GM19455 (cell line): Measurements from ENCODE around the gene SLC15A4.
A peak's percentile ranks its signal among the peaks of the same experiment; 100 is the strongest.

Experiments
- ATAC-seq: cut with Tn5 transposase; IDR thresholded peaks from one replicate; pipeline ENCODE4 v1.9.1; 2021; ENCODE audit not compliant: unreplicated experiment

SLC15A4 gene

DNA sequence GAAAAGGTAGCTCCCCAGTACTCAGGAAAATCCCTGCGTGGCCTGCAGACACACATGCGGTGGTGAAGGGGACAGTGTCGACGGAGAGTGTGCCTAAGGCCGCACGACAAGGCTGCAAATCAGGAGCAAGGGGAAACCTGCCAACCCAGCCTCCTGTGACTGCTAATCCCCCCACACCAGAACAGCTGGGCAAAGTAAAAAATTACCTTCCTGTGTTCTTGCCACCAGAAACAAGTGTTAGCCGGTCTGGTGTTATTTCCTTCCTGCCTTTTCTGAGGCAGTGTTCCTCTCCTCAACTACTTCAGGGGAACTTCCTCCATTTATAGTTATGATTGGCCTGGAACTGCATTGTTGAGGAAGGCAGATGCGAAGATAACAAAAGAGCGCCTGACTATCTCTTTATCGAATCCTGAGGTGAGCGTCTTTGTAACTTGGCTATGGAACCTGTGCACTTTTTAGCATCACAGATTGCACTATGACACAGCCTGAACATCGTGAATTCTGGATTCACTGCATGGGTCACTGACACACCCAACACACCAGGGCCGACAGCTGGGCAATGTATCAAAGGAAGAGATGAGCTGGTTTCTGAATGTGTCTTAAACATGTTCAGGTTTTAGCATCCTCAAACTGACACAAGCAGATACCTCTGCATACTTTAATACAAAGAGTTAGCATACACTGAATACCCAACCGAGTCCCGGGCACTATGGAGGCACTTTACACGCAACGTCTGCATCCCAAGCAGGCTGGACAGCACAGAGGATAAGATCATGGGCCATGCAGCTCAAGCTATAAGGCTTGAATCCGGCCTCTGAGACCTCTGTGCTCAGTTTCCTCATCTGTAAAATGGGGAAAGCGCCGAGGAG lies 28.9 kb downstream of the SLC15A4 start:
- ATAC-seq, result no peak

DNA sequence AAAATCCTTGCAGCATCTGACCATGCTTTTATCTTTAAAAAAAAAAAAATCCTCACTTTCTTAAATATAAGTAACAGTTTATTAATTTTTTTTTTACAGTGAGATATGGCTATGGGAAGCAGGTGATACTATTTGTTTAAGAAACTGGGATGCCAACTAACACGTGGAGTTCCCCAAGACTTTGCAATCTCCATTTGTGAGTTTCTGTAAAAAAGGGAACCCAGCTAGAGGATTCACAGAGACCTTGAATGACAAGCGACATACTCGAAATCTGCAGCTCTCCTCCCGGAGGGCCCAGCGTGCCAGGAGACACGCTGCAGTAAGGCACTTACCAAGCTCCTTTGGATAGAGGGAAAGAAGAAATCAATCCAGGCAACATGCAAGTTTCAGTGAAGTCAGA lies 30.1 kb downstream of the SLC15A4 start:
- no peak for ATAC-seq

DNA sequence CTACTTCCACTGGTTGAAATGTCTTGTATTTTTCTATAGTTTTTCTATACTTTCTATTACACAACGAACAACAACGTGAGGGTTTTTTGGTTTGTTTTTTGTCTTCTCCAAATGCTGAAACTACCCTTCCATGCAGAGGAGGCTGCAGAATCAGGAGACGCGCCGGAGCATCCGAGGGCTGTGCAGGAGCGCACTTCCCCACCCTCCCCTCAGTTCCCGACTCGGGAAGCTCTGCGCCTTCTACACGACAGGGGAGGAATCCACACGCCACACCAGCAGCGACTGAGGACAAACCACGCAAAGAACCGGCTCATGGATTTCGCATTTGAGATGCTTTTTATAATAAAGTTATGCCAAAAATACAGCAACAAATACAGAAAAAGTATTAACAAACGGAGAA lies 30.9 kb downstream of the SLC15A4 start:
- no peak for ATAC-seq

DNA sequence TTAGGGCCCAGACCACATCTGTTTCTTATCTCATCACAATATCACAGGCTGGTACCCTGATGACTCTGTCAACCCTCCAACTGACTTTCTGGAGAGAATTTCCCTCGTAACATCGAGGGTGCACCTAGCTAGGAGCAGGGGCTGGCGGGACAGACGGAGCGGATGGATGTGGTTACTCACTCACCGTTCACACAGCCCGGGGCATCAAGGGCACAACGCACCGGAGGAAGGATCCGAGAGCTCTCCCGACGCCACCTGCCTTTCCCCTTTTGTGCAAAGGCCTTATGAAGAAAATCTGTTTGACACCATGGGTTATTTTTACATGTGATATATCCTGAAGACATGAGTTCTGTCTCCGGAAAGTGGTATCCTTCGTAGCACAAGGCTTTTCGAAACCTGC lies 31.4 kb downstream of the SLC15A4 start:
- no peak for ATAC-seq

DNA sequence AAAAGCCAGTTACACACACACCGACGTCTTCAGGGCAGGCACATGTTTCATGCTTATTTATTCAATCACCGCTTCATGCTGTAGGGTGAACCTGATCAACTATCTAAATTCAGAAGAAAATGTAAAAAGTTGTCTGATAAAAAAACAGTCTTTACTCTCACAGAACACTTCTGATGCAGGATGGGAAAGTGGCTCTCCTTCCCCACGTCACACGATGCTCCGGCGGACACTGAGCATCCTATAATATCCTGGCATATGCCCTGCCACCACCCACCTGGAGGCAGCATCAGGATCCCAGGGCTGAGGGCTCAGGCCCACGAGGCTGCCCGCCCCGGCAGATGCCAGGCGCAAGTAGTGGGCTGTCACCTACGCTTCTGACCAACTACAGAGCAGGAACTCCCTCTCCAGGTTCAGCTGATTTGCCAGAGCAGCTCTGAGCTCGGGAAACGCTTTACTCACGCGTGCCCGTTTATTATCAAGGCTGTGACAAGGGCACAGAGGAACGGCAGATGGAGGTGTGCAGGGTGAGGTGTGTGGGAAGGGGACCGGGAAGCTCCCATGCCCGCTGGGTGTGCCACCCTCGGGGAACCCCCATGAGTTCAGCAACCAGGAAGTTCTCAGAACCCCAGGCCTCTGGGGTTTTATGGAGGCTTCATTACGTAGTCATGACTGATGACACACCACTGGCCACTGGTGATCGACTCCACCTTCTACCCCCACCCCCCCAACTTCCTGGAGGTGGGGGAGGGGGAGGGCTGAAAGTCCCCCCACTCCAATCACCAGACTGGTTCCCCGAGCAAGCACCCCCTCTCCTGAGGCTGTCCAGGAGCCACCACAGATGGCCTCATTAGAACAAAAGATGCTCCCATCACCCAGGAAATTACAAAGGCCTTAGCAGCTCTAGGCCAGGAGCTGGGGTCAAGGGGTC lies 32.1 kb downstream of the SLC15A4 start:
- ATAC-seq, result no peak

DNA sequence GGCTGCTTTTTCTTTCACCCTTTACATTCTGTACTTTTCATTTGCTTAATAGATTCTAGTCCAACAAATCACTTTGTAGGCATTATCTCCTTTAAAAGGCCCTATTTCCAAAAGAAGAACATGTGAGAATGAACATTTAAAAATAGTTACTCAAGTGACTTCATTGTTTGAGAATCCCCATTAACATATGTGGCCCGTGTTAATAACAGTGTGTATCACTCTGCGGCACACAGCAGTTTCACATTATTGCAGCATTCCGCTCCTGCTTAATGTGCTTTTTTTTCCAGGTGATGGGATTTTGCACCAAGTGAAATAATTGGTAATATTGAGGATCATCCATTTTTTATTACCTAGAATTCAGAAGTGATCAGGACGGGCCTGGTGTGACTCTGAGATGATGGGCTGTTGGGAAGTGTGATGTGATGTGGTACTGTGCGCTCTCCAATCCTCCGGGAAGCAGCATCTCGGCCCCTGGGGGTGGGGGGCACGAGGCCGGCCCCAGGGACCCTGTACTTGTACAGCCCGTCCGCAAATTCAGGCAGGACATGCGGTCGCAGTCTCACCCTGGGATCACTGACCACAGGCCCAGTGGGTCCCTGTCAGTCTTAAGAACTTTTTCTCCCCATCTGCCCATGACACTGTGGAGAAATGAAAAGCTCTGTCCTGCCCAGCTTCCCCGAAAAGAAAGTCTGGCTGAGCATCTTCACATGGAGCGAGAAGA lies 32.9 kb downstream of the SLC15A4 start:
- no peak for ATAC-seq

DNA sequence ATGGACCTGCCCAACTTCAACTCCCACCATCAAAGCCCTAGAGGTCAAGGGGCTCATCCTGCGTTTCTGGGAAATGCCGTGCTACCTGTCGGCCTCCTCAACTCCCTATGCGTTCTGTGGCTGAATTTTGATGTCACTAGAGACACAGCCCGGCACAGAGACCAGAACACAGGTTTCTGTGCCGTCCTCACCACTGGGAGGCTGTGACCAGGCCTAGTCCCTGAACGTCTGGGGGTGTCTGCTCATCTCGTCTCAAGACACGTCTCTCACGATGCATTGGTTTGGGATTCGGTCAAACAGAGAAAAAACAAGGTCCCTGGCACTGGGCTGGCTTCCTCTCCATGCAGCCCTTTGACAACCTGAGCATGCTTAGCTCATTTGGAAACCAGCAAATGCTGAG lies 33.5 kb downstream of the SLC15A4 start:
- no peak for ATAC-seq

DNA sequence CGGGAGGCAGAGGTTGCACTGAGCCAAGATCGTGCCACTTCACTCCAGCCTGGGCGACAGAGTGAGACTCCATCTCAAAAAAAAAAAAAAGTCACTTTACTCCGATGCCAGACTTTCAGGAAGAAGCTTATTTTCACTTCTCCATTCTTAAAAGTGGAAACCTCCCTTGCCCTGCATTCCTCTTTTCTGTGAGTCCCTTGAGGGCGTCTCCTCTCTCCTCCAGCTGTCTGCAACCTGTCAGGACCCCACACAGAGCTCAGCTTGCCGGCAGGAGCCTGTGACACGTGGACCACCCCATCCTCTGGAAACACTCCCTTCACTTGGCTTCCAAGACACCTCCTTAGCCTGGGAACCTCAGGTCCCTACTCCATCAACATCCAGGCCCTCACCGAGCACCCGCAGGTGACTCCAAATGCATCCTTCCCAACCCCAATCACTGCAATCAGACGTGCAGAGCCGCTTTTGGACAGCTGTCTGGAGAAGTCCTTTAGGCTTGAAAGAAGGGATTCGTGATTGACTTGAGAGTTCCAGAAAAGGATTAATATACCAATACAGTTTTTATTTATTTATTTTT lies 34.3 kb downstream of the SLC15A4 start:
- no peak for ATAC-seq

DNA sequence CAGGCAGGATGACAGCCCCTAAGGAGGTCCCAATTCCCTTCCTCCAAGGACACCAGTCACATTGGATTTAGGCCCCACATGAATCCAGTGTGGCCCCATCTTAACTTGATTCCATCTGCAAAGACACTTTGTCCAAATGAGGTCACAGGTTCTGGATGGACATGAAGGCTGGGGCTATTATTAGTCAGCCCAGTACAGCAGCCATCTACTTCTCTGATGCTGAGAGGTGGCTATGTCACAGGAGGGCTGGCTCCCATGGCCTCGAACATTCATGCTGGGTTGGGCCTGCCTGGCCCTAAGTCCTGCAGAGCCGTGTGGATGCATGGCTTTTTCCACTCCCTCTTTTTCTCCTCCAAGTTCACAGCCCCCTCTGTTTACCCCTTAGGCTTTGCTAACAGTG lies 35.9 kb downstream of the SLC15A4 start:
- ATAC-seq, result no peak

DNA sequence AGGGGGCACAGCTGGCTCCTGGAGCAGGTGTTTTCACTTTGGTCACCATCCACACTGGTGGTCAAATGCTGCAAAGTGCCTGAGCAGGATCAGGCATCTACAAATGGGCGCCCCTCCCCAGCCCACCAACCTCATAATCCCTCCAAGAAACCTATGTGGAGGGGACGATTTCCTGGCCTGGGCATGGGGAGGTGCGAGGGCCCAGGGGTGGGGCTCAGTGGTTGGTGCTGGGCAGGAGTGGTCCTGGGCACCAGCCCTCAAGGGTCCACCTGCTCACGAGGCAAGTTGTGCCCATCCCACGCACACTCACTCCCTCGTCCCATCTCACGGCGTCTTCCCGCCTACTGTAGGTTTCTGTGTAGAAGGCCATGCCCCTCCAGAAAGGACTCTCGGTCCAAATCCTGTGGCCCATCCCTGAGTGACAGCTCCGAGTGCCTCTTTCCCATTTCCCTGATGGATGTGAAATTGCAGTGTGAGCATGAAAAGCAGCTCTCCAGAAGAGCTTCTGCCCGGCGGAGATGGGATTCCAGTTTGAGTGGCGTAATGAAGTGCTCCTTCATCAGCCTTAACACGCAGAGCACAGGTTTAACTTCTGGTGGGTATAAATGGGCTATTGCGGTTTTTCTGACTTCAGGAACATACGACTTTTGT lies 36.9 kb downstream of the SLC15A4 start:
- no peak for ATAC-seq

DNA sequence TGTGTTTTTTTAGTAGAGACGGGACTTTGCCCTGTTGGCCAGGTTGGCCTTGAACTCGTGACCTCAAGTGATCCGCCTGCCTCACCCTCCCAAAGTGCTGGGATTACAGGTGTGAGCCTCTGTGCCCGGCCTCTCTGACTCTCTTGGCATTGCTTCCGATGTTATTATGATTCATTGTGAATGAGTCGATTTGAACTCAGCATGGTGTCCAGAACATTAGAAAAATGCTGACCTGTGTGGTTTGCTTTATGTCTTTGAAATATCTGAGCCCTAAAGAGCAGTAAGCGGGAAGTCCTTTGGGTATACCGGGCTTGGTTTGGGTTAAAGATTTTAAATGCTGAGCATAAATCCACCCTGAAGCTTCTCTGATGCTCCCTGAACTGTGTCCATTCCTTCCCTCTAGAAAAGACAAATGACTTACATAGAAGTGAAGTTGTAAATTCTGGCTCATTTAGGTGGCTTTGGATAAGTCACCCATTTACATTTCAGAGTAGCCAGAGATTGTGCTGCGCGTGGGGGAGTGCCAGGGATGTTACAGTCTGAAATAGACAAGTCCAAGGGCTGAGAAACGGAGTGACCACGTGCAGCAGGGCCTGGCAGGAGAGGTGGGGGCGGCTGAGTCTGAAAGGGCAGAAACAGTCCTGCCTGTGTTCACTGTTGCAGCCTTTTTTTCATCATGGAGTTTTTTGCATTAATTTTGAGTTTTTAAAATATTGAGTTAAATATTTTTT lies 39.6 kb downstream of the SLC15A4 start:
- no peak for ATAC-seq

DNA sequence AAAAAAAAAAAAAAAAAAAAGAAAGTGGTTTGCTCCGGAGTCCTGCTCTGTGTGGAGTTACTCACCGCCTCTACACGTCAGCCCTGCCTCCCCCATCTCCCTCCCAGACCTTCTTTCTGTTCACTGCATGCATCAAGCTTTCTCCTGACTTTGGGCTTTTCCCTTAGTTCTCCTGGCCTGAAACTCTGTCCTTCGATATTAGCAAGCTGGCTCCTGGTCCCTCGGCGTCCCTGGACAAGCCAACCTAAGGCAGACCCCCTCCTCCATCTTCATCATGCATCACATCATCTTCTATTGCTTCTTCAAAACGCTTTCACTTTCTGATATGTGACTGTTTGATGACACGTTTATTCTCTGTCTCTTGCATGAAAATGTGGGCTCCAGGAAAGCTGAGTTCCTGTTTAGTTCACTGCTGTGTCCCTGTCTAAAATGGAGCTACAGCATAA lies 40.6 kb downstream of the SLC15A4 start:
- peak; percentile 72 for ATAC-seq

DNA sequence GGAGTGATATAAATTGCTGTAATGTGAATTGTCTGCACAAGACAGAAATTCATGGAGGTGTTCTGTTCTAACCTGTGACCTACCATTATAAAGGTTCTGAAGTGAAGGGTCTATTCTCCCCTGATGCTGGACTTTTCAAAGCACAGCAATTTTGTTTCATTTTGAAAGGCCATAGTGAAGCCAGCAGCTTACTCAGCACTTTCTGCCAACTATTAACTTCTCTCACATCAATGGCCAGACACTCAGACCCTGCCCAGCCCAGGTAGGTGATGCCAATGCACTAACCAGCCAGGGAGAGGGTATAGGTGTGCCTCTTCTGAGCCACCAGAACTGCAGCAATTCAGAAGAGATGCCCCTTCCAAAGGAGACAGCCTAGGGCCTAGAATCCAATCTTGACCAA lies 43.9 kb downstream of the SLC15A4 start:
- no peak for ATAC-seq

DNA sequence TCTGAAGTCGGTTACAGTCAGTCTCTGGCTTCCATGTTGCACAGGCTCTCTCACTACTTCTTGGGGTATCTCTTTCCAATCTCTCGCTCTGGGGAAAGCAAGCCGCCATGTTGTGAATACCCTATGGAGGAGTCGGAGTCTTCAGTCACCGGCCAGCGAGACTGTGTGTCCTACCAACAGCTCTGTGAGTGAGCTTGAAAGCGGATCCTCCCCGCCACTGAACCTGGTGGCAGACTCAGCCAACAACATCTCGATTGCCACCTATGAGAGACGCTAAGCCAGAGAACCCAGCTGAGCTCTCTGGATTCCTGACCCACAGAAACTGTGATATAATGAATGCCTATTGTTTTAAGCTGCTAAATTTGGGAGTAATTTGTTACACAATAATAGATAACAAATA lies 51.5 kb downstream of the SLC15A4 start:
- ATAC-seq, result no peak

DNA sequence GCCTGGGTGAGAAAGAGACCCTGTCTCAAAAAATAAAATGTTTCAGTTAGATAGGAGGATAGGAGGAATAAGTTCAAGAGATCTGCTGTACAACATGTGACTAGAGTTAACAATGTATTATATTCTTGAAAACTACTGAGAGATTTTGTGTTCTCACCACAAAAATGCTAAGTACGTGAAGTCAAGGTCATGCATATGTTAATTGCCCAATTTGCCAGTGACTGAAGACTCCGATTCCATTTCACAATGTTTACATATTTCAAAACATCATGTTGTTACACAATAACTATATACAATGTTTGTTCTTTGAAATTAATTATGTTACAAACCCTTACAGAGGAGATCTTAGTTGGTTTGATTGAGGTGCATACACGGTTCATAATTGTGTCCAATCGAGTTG lies 52.1 kb downstream of the SLC15A4 start:
- no peak for ATAC-seq

DNA sequence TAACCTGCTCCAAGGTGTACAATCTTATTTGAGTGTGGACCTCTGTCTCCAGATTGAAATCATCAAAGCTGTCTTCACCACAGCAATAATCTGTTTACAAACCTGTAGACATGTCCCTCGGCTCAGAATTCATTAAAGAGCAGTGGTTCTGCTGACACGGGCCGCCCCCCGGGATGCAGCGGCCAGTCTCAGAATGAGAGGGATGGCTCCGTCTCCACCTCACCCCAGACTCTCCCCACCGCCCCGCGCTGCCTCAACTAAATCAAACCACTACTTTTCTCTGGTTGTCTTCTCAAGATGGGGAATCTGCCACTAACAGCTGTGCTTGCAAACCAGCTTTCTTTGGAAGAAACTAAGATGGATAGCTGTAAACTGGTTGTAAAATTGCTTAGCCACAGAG lies 56.2 kb downstream of the SLC15A4 start:
- ATAC-seq, result no peak

DNA sequence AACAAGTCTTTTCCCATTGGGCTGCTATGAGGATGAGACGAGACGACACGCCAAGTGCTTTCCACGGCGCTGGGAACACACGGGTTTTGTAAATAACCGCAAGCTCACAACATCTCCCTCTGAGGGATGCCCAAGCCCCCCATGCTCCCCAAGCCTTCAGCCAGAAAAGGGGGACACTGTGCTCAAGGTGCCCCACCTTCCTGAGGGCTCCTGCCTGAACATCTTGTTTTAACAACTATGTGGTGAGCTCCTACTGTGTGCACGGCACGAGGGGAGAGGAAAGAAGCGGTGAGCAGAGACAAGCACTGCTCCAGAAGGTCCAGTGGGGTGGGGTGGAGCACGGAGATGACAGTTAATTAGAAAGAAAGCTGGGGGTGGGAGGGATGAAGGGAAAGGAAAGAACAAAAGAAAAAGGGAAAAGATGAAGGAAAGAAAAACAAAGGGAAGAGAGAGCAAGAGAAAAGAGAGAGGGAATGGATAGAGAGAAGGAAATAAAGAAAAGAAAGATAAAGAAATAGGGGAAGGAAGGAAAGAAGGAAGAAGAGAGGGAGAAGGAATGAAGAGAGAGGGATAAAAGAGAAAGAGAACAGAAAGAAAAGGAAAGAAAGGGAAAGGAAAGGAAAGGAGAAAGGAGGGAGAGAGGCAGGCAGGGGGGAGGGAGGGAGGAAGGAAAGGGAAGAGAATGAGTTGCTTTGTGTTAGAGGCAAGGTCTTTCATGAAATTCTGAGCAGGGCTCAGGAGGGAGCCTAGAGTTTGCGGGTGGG lies 56.8 kb downstream of the SLC15A4 start:
- ATAC-seq, result no peak

DNA sequence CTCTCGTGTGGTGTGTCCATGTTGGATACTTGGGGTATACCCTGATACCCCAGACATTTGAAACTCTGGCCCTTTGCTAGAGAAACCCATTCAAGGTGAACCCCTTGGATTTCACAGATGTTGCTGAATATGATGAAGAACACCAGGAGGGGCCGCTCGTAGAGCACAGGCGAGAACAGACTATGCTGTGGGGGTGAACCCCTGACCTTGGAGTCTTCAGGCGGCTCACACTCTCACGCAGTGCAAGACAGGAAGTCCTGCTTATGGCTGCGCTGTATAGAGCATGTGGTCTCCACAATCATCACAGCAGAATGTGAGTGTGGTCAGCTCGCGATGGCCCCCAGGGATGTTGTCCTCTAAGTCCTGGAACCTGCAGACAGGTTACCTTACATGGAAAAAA lies 60.4 kb downstream of the SLC15A4 start:
- ATAC-seq, result no peak

DNA sequence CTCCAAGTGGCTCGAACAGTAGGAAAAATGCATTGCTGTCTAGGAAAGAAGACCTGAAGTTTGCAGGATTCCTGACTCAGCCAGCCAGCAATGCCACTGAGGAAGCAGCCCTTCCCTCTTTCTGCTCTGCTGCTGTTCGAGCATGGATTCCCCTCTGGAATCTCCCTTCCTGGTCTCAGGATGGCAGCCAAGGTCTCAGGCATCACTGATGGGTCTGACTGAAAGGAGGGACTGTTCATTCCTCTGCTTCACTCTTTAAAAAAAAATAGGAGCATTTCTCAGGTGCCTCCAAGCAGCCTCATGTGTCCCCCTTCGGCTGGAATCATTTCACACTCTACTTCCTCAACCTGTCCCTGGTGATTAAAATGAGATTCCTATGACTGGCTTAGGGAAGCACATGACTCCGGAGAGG lies 62.4 kb downstream of the SLC15A4 start:
- ATAC-seq, result no peak
